IMR-90 (cell line): ENCODE results near the gene GRID1. TPM values are rescaled to one million over a fixed set of nuclear protein-coding genes. Genes with fewer than 3 reads are reported as not detected.

Experiments
- ATAC-seq: fragments of 200-7000 bp; cut with Tn5 transposase; 2 replicates; pipeline ENCODE4 v1.9.1; 2020; ENCODE audit warnings: low read depth, mild to moderate bottlenecking, moderate library complexity
- BruUV-seq: library from RNA; stranded (reverse); fragments of 400-500 nt; replicated peaks from 2 replicates; lab custom pipeline; 2021; lab: Mats Ljungman, UMichigan
- CTCF ChIA-PET: fragments of 300-600 bp; formaldehyde crosslinking; extraction: SDS; loops from one replicate; lab custom pipeline; 2021; ENCODE audit warnings: antibody characterized with exemption; lab: Yijun Ruan, JAX
- POLR2A ChIA-PET: fragments of 300-600 bp; sonication (Branson Sonifier 250); formaldehyde crosslinking; loops from one replicate; lab custom pipeline; 2022; ENCODE audit warnings: antibody characterized with exemption; ENCODE audit not compliant: unreplicated experiment; lab: Charles Lee
- DNase-seq: peaks from one replicate; pipeline ENCODE4 v3.0.0; 2013
- H2AFZ ChIP-seq: replicated peaks from 2 replicates; pipeline ENCODE3; 2013; ENCODE audit warnings: low read length, mild to moderate bottlenecking; ENCODE audit not compliant: poor library complexity
- H2AK5ac ChIP-seq: 2 replicates; pipeline ENCODE4 v1.6.1; 2013; ENCODE audit warnings: low read depth, low read length, inconsistent platforms
- H2AK9ac ChIP-seq: replicated peaks from 2 replicates; pipeline ENCODE3; 2013; ENCODE audit warnings: mild to moderate bottlenecking, low read depth, low read length, moderate library complexity; ENCODE audit not compliant: poor library complexity
- H2BK120ac ChIP-seq: 2 replicates; pipeline ENCODE4 v1.6.1; 2013; ENCODE audit warnings: low read depth, low read length, inconsistent platforms
- H2BK15ac ChIP-seq: 3 replicates; pipeline ENCODE4 v1.6.1; 2013; ENCODE audit warnings: low read depth, low read length, inconsistent platforms
- H2BK20ac ChIP-seq: 2 replicates; pipeline ENCODE4 v1.6.1; 2013; ENCODE audit warnings: low read depth, mild to moderate bottlenecking, inconsistent platforms, low read length, moderate library complexity
- H2BK5ac ChIP-seq: 2 replicates; pipeline ENCODE4 v1.6.1; 2013; ENCODE audit warnings: mild to moderate bottlenecking, low read depth, low read length, inconsistent platforms; ENCODE audit not compliant: poor library complexity, severe bottlenecking
- H3K14ac ChIP-seq: replicated peaks from 2 replicates; pipeline ENCODE4 v1.6.1; 2013; ENCODE audit warnings: low read depth, low read length, inconsistent platforms
- H3K18ac ChIP-seq: 2 replicates; pipeline ENCODE4 v1.6.1; 2013; ENCODE audit warnings: low read depth, low read length, control low read depth
- H3K23ac ChIP-seq: 2 replicates; pipeline ENCODE4 v1.6.1; 2013; ENCODE audit warnings: low read depth, low read length, inconsistent platforms
- H3K27ac ChIP-seq: 2 replicates; pipeline ENCODE4 v1.5.1; 2013; ENCODE audit warnings: mild to moderate bottlenecking, control low read depth, low read length; ENCODE audit not compliant: insufficient read depth
- H3K27me3 ChIP-seq: 2 replicates; pipeline ENCODE4 v1.6.1; 2013; ENCODE audit warnings: low read length; ENCODE audit not compliant: control insufficient read depth, insufficient read depth
- H3K36me3 ChIP-seq: 2 replicates; pipeline ENCODE4 v1.6.1; 2013; ENCODE audit warnings: low read length, mixed read lengths; ENCODE audit not compliant: control insufficient read depth, insufficient read depth
- H3K4ac ChIP-seq: 2 replicates; pipeline ENCODE4 v1.6.1; 2013; ENCODE audit warnings: low read depth, low read length, inconsistent platforms
- H3K4me1 ChIP-seq: 2 replicates; pipeline ENCODE4 v1.6.1; 2013; ENCODE audit warnings: low read length, mixed read lengths; ENCODE audit not compliant: control insufficient read depth, insufficient read depth
- H3K4me2 ChIP-seq: 2 replicates; pipeline ENCODE4 v1.6.1; 2013; ENCODE audit warnings: low read depth, mild to moderate bottlenecking, control low read depth, low read length, moderate library complexity
- H3K4me3 ChIP-seq: 2 replicates; pipeline ENCODE4 v1.5.1; 2013; ENCODE audit warnings: low read depth, mild to moderate bottlenecking, control low read depth, low read length, moderate library complexity; ENCODE audit not compliant: insufficient read depth
- H3K56ac ChIP-seq: 2 replicates; pipeline ENCODE4 v1.6.1; 2013; ENCODE audit warnings: low read length, inconsistent platforms; ENCODE audit not compliant: insufficient read depth; ENCODE audit errors: extremely low read depth
- H3K79me1 ChIP-seq, 2 experiments: 2 replicates each; pipeline ENCODE4 v1.6.1; 2013; ENCODE audit warnings: low read length in 2 of 2, inconsistent platforms in 1 of 2, low read depth in 1 of 2
- H3K9ac ChIP-seq: 2 replicates; pipeline ENCODE4 v1.6.1; 2013; ENCODE audit warnings: low read depth, low read length, control low read depth
- H3K9me1 ChIP-seq: 2 replicates; pipeline ENCODE4 v1.6.1; 2013; ENCODE audit warnings: low read length, inconsistent platforms; ENCODE audit not compliant: insufficient read depth
- H3K9me3 ChIP-seq: 2 replicates; pipeline ENCODE4 v1.6.1; 2013; ENCODE audit warnings: low read length; ENCODE audit not compliant: control insufficient read depth, insufficient read depth
- H4K20me1 ChIP-seq: 2 replicates; pipeline ENCODE4 v1.6.1; 2013; ENCODE audit warnings: low read length, inconsistent platforms; ENCODE audit not compliant: insufficient read depth
- H4K5ac ChIP-seq: 2 replicates; pipeline ENCODE4 v1.6.1; 2013; ENCODE audit warnings: mild to moderate bottlenecking, low read depth, low read length, control low read depth
- H4K8ac ChIP-seq, 2 experiments: 2 replicates each; pipeline ENCODE4 v1.6.1; 2013; ENCODE audit warnings: low read depth in 2 of 2, low read length in 2 of 2, control low read depth in 1 of 2, inconsistent platforms in 1 of 2
- H4K91ac ChIP-seq: 2 replicates; pipeline ENCODE4 v1.6.1; 2013; ENCODE audit warnings: low read depth, low read length, inconsistent platforms; ENCODE audit not compliant: insufficient read depth
- CHD1 ChIP-seq: IDR thresholded peaks from 2 replicates; pipeline ENCODE4 v1.6.1; 2012; ENCODE audit warnings: low read depth, low read length, improper control_type of control experiment
- MXI1 ChIP-seq: IDR thresholded peaks from 2 replicates; pipeline ENCODE4 v1.6.1; 2012; ENCODE audit warnings: low read depth, mild to moderate bottlenecking, low read length, moderate library complexity, borderline replicate concordance
- NFE2L2 ChIP-seq: fragments of 150-350 bp; IDR thresholded peaks from 2 replicates; pipeline ENCODE4 v1.6.1; 2016; ENCODE audit warnings: low read depth, mild to moderate bottlenecking, low read length
- POLR2A ChIP-seq: IDR thresholded peaks from 2 replicates; pipeline ENCODE4 v1.6.1; 2012; ENCODE audit warnings: mild to moderate bottlenecking, low read depth, low read length
- WGBS, 2 experiments: methylation state at CpG; one replicate each; pipeline versions ENCODE4 v1.1.5 to v1.1.7; 2013; ENCODE audit warnings: missing lambda C conversion rate in 2 of 2; ENCODE audit not compliant: insufficient read length in 1 of 2; ENCODE audit errors: extremely low coverage in 2 of 2; 5-methylcytosine and 5-hydroxymethylcytosine counted together
- dilution Hi-C: fragments of 300-500 bp; cut with HindIII; formaldehyde crosslinking; loops from one replicate; pipeline ENCODE4 v1.14.3; 2018; ENCODE audit warnings: low sequenced_read_pairs; ENCODE audit not compliant: unreplicated experiment
- in situ Hi-C: fragments of 300-500 bp; cut with MboI; formaldehyde crosslinking; loops from 3 replicates; pipeline ENCODE4 v1.14.3; 2019; ENCODE audit warnings: low sequenced_read_pairs, inconsistent platforms, mixed read lengths
- intact Hi-C: fragments of 100-400 bp; cut with micrococcal nuclease; formaldehyde crosslinking; loops from 2 replicates; pipeline ENCODE4 v1.10.0; 2022
- polyA plus RNA-seq, 3 experiments: library from polyadenylated mRNA; depleted of rRNA; stranded (reverse); fragments of >200 nt; gene quantifications; 2 replicates each; pipeline ENCODE4 v1.2.3, GENCODE V29; 2012; ENCODE audit warnings: low replicate concordance in 1 of 3
- total RNA-seq: library from RNA; depleted of rRNA; stranded (reverse); fragments of >200 nt; gene quantifications from 2 replicates; pipeline ENCODE4 v1.2.3, GENCODE V29; 2012

GRID1 gene
- total and polyA plus RNA-seq, 2 of the 4 experiments (the other 2 are of a cell fraction), result not detected

DNA sequence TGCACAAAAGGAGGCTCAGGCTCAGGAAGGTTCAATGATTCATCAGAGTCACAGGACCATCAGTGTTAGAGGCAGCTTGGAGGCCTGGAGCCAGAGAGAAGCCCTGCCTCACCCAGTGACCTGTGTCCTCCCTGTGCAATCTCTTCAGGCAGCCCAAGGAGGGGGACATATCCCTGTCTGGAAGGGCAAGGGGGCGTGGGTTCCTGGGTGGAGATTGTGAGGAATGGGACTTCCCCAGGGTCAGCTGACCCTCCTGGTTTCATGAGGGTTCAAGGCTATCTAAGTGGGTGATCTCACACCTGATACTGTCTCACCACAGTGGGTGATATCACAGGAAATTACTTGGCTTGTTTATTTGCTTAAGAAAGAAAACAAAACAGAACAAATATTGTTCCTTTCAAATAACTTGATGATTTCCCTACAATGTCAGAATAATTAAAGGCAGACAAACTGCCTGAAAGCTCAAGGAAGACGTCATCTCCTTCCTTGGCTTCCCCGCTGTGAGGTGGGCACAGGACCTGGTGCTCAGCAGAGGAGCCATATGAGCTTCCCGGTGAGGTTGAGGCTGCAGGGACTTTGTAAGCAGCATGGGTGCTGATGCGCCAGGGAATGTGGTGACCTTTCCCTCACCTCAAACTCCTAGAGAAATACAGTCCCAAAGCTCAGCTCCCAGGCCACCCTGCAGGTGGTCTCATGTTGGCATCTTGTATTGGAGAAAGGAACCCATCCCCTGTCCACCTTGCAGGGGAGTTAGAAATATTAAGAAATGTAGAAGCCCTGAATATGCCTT, 763.2 kb downstream of the GRID1 start:
- no peak overlapping the region for H4K5ac ChIP-seq
- no peaks in the 10 kb centered on the region for H3K4me1 ChIP-seq
- no peak overlapping the region for H2AK5ac ChIP-seq
- dilution Hi-C loops (no loop called here), intact Hi-C loops (no loop called here), in situ Hi-C loops (no loop called here)
- ChIA-PET CTCF (no interaction called here), POLR2A (no interaction called here)
- no peak overlapping the region for H4K91ac ChIP-seq
- TF ChIP-seq POLR2A, result no peak
- TF ChIP-seq CHD1, result no peak
- no peak for TF ChIP-seq NFE2L2
- no peak for TF ChIP-seq MXI1
- ATAC-seq (no peak), DNase-seq (no peak)
- peaks cover 29% of the 10 kb centered on the region for H3K9me3 ChIP-seq
- no peak overlapping the region for H2BK5ac ChIP-seq
- H3K4ac ChIP-seq, result no peak overlapping the region
- no peak overlapping the region for H3K56ac ChIP-seq
- no peaks in the 10 kb centered on the region for H3K27me3 ChIP-seq
- H4K20me1 ChIP-seq, result no peaks in the 10 kb centered on the region
- H3K14ac ChIP-seq, result no peak overlapping the region
- no peak overlapping the region for H4K8ac ChIP-seq
- no peak overlapping the region for H3K4me2 ChIP-seq
- no peak overlapping the region for H2AFZ ChIP-seq
- no peak overlapping the region for H2AK9ac ChIP-seq
- no peak overlapping the region for H3K4me3 ChIP-seq
- no TSS peak for BruUV-seq
- H3K79me1 ChIP-seq, result no peaks in the 10 kb centered on the region
- WGBS, 2 experiments, result no CpG with 5 or more reads among the region's 5 CpGs
- H3K36me3 ChIP-seq, result no peaks in the 10 kb centered on the region
- H3K9me1 ChIP-seq, result no peaks in the 10 kb centered on the region
- H3K18ac ChIP-seq, result no peak overlapping the region
- no peak overlapping the region for H3K27ac ChIP-seq
- H3K9ac ChIP-seq, result no peak overlapping the region
- H2BK120ac ChIP-seq, result no peak overlapping the region
- H2BK20ac ChIP-seq, result no peak overlapping the region
- H3K23ac ChIP-seq, result no peak overlapping the region
- H2BK15ac ChIP-seq, result no peak overlapping the region
